ENCODE data around the gene HDAC9. TPM values are rescaled to one million over a fixed set of nuclear protein-coding genes. Genes with fewer than 3 reads are reported as not detected.

Gene HDAC9
- total and polyA plus RNA-seq, 4 donors: 2.2 to 41.0 (median 4.1) TPM

DNA sequence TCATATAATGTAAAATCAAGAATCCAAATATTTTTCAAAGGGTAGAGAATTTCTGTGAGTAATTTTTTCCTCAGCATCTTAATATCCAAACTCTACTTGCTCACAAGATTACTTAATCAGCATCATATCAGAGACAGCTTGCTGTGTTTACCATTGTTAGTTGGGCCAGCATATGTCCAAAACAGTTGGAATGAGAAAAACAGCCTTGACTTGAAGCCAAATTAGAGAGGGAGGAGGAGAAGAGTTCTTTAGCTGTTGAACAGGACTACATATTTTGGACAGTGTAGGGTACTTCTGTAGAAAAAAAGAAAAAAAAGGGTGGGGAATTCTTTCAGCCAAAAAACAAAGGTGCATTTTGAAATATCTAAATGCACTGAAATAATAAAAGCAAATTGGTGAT, 69.8 kb downstream of the HDAC9 start:
- no peak for TF ChIP-seq CTCF (IDR thresholded peaks at IDR 0.05; ENCODE audit: control extremely low read depth, extremely low read depth)

GRCh38 chr7:18566205-18566604, 70.7 kb downstream of the HDAC9 start:
- no peaks in the 10 kb centered on the region for H3K9me3 ChIP-seq (ENCODE audit: control insufficient read depth in 4 of 4, insufficient read depth in 3 of 4, low read length in 3 of 4)
- 95 to 100% methylated on average over 1 of the region's 1 CpG for WGBS, 2 donors
- DNase-seq (no peak), ATAC-seq (ENCODE audit: insufficient read depth, low FRiP score) (no peak)
- no peak overlapping the region for H3K4me3 ChIP-seq
- H3K9ac ChIP-seq (ENCODE audit: insufficient read depth in 1 of 2, low read length in 2 of 2): no peak overlapping the region
- H3K36me3 ChIP-seq (ENCODE audit: control insufficient read depth in 4 of 4, insufficient read depth in 4 of 4, low read length in 4 of 4): no peaks in the 10 kb centered on the region
- TF ChIP-seq CTCF (IDR thresholded peaks at IDR 0.05; ENCODE audit: control extremely low read depth, extremely low read depth): no peak
- H3K4me1 ChIP-seq (ENCODE audit: control insufficient read depth in 5 of 5, insufficient read depth in 5 of 5, low read length in 5 of 5): peaks cover 0 to 2% (median 0%) of the 10 kb centered on the region in 5 donors
- no peaks in the 10 kb centered on the region for H3K27me3 ChIP-seq (ENCODE audit: control insufficient read depth in 3 of 3, insufficient read depth in 3 of 3, low read length in 2 of 3)
- H3K27ac ChIP-seq (ENCODE audit: low read depth in 1 of 2, low read length in 1 of 2): no peak overlapping the region

More for the DNA sequence above, 69.8 kb downstream of the HDAC9 start:
- Histone ChIP-seq H3K27me3 (ENCODE audit: control insufficient read depth in 3 of 3, insufficient read depth in 3 of 3, low read length in 2 of 3) (no peaks in the 10 kb centered on the region), H3K4me3 (no peak overlapping the region), H3K4me1 (ENCODE audit: control insufficient read depth in 5 of 5, insufficient read depth in 5 of 5, low read length in 5 of 5) (peaks cover 0 to 2% (median 0%) of the 10 kb centered on the region in 5 donors), H3K36me3 (ENCODE audit: control insufficient read depth in 4 of 4, insufficient read depth in 4 of 4, low read length in 4 of 4) (no peaks in the 10 kb centered on the region), H3K9ac (ENCODE audit: insufficient read depth in 1 of 2, low read length in 2 of 2) (no peak overlapping the region), H3K27ac (ENCODE audit: low read depth in 1 of 2, low read length in 1 of 2) (no peak overlapping the region), H3K9me3 (ENCODE audit: control insufficient read depth in 4 of 4, insufficient read depth in 3 of 4, low read length in 3 of 4) (no peaks in the 10 kb centered on the region)
- peak in 2 of 3 donors; percentile 84 to 88 for DNase-seq
- no peak for ATAC-seq (ENCODE audit: insufficient read depth, low FRiP score)

GRCh38 chr7:18566829-18567228, 71.3 kb downstream of the HDAC9 start:
- no peaks in the 10 kb centered on the region for H3K27me3 ChIP-seq (ENCODE audit: control insufficient read depth in 3 of 3, insufficient read depth in 3 of 3, low read length in 2 of 3)
- peaks cover 0 to 2% (median 0%) of the 10 kb centered on the region in 5 donors for H3K4me1 ChIP-seq (ENCODE audit: control insufficient read depth in 5 of 5, insufficient read depth in 5 of 5, low read length in 5 of 5)
- DNase-seq (no peak), ATAC-seq (ENCODE audit: insufficient read depth, low FRiP score) (no peak)
- H3K4me3 ChIP-seq: no peak overlapping the region
- no peak overlapping the region for H3K27ac ChIP-seq (ENCODE audit: low read depth in 1 of 2, low read length in 1 of 2)
- no peaks in the 10 kb centered on the region for H3K9me3 ChIP-seq (ENCODE audit: control insufficient read depth in 4 of 4, insufficient read depth in 3 of 4, low read length in 3 of 4)
- H3K36me3 ChIP-seq (ENCODE audit: control insufficient read depth in 4 of 4, insufficient read depth in 4 of 4, low read length in 4 of 4): no peaks in the 10 kb centered on the region
- 77 to 86% methylated on average over 7 of the region's 7 CpGs for WGBS, 2 donors
- TF ChIP-seq CTCF (IDR thresholded peaks at IDR 0.05; ENCODE audit: control extremely low read depth, extremely low read depth): no peak
- H3K9ac ChIP-seq (ENCODE audit: insufficient read depth in 1 of 2, low read length in 2 of 2): no peak overlapping the region

DNA sequence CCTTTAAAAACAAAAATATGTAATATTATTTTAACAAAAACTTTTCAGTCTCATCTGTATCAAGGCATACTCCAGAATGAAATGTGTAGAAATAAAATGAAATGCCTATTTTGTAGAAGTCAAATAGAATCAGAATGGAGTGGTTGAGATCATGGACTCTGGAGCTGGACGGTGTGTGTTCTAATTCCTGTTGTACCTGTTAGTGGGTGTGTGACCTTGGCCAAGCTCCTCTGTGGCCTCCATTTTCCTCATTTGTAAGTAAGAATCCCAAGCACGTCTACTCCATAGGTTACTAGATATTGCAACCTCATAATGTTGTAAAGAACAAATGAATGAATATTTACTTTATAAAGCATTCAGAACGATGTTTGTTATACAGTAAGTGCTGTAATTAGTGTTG, 74.9 kb downstream of the HDAC9 start:
- Histone ChIP-seq H3K27me3 (ENCODE audit: control insufficient read depth in 3 of 3, insufficient read depth in 3 of 3, low read length in 2 of 3) (no peaks in the 10 kb centered on the region), H3K27ac (ENCODE audit: low read depth in 1 of 2, low read length in 1 of 2) (no peak overlapping the region), H3K9ac (ENCODE audit: insufficient read depth in 1 of 2, low read length in 2 of 2) (no peak overlapping the region), H3K4me3 (no peak overlapping the region), H3K36me3 (ENCODE audit: control insufficient read depth in 4 of 4, insufficient read depth in 4 of 4, low read length in 4 of 4) (no peaks in the 10 kb centered on the region), H3K9me3 (ENCODE audit: control insufficient read depth in 4 of 4, insufficient read depth in 3 of 4, low read length in 3 of 4) (no peaks in the 10 kb centered on the region), H3K4me1 (ENCODE audit: control insufficient read depth in 5 of 5, insufficient read depth in 5 of 5, low read length in 5 of 5) (peaks cover 0 to 2% (median 0%) of the 10 kb centered on the region in 5 donors)
- DNase-seq (no peak), ATAC-seq (ENCODE audit: insufficient read depth, low FRiP score) (no peak)
- WGBS, 2 donors: 72 to 86% methylated on average over 3 of the region's 3 CpGs
- no peak for TF ChIP-seq CTCF (IDR thresholded peaks at IDR 0.05; ENCODE audit: control extremely low read depth, extremely low read depth)
